H9 (cell line): ENCODE data around the gene ERAP2. TPM values are rescaled to one million over a fixed set of nuclear protein-coding genes. Genes with fewer than 3 reads are reported as not detected.

Experiments
- DNase-seq: peaks from one replicate; pipeline ENCODE4 v3.0.0-alpha.2; 2017
- H2AFZ ChIP-seq: one replicate; pipeline ENCODE4 v1.6.1; 2013; ENCODE audit warnings: mild to moderate bottlenecking, low read length, control low read depth, moderate library complexity
- H2AK5ac ChIP-seq: 2 replicates; pipeline ENCODE4 v1.6.1; 2013; ENCODE audit warnings: low read length, control low read depth, mixed read lengths; ENCODE audit not compliant: insufficient read length
- H2BK120ac ChIP-seq: one replicate; pipeline ENCODE4 v1.6.1; 2013; ENCODE audit warnings: low read depth, mild to moderate bottlenecking, low read length, control low read depth, inconsistent platforms; ENCODE audit not compliant: poor library complexity, severe bottlenecking
- H2BK12ac ChIP-seq: 2 replicates; pipeline ENCODE4 v1.6.1; 2013; ENCODE audit warnings: low read length, control low read depth, mixed read lengths, low read depth; ENCODE audit not compliant: insufficient read length
- H2BK15ac ChIP-seq: 2 replicates; pipeline ENCODE4 v1.6.1; 2013; ENCODE audit warnings: low read depth, low read length, control low read depth
- H2BK20ac ChIP-seq: one replicate; pipeline ENCODE4 v1.6.1; 2013; ENCODE audit warnings: low read depth, mild to moderate bottlenecking, low read length, control low read depth, inconsistent platforms; ENCODE audit not compliant: poor library complexity, severe bottlenecking
- H2BK5ac ChIP-seq: 2 replicates; pipeline ENCODE4 v1.6.1; 2013; ENCODE audit warnings: low read length, control low read depth, mixed read lengths; ENCODE audit not compliant: insufficient read length
- H3K14ac ChIP-seq: 2 replicates; pipeline ENCODE4 v1.6.1; 2013; ENCODE audit warnings: low read length, control low read depth; ENCODE audit not compliant: insufficient read depth
- H3K18ac ChIP-seq: 2 replicates; pipeline ENCODE4 v1.6.1; 2013; ENCODE audit warnings: low read depth, mild to moderate bottlenecking, mixed read lengths, low read length, control low read depth; ENCODE audit not compliant: insufficient read length
- H3K23ac ChIP-seq: 2 replicates; pipeline ENCODE4 v1.6.1; 2013; ENCODE audit warnings: low read length, control low read depth, mixed read lengths, low read depth; ENCODE audit not compliant: insufficient read length
- H3K23me2 ChIP-seq: 2 replicates; pipeline ENCODE4 v1.6.1; 2013; ENCODE audit warnings: low read depth, mild to moderate bottlenecking, mixed read lengths, low read length, control low read depth; ENCODE audit not compliant: insufficient read length, poor library complexity, severe bottlenecking
- H3K27ac ChIP-seq: 2 replicates; pipeline ENCODE4 v1.5.1; 2013; ENCODE audit warnings: low read length, control low read depth, mixed read lengths, low read depth; ENCODE audit not compliant: insufficient read length
- H3K27me3 ChIP-seq: 2 replicates; pipeline ENCODE4 v1.6.1; 2013; ENCODE audit warnings: low read length, control low read depth, inconsistent platforms; ENCODE audit not compliant: insufficient read depth
- H3K4ac ChIP-seq: 2 replicates; pipeline ENCODE4 v1.6.1; 2013; ENCODE audit warnings: low read depth, mild to moderate bottlenecking, control low read depth, inconsistent platforms, low read length, moderate library complexity
- H3K4me1 ChIP-seq: 2 replicates; pipeline ENCODE4 v1.6.1; 2013; ENCODE audit warnings: low read length, control low read depth, inconsistent platforms; ENCODE audit not compliant: insufficient read depth
- H3K4me2 ChIP-seq: 2 replicates; pipeline ENCODE4 v1.6.1; 2013; ENCODE audit warnings: low read length, control low read depth, mixed read lengths; ENCODE audit not compliant: insufficient read length, insufficient read depth
- H3K56ac ChIP-seq: 2 replicates; pipeline ENCODE4 v1.6.1; 2013; ENCODE audit warnings: low read depth, mild to moderate bottlenecking, mixed read lengths, low read length, control low read depth; ENCODE audit not compliant: insufficient read length
- H3K79me1 ChIP-seq: 2 replicates; pipeline ENCODE4 v1.6.1; 2013; ENCODE audit warnings: low read depth, mild to moderate bottlenecking, moderate library complexity, low read length, control low read depth, inconsistent platforms; ENCODE audit not compliant: insufficient read depth, poor library complexity, severe bottlenecking
- H3K79me2 ChIP-seq: 2 replicates; pipeline ENCODE4 v1.6.1; 2013; ENCODE audit warnings: low read length, control low read depth, inconsistent platforms; ENCODE audit not compliant: insufficient read depth
- H3K9ac ChIP-seq: 2 replicates; pipeline ENCODE4 v1.6.1; 2013; ENCODE audit warnings: low read length, control low read depth, mixed read lengths; ENCODE audit not compliant: insufficient read length; ENCODE audit errors: extremely low read depth
- H3K9me3 ChIP-seq: one replicate; pipeline ENCODE4 v1.6.1; 2013; ENCODE audit warnings: low read depth, low read length, inconsistent platforms; ENCODE audit not compliant: control insufficient read depth
- H3T11ph ChIP-seq: one replicate; pipeline ENCODE4 v1.6.1; 2013; ENCODE audit warnings: mild to moderate bottlenecking, low read length, control low read depth, inconsistent platforms
- H4K20me1 ChIP-seq: one replicate; pipeline ENCODE4 v1.6.1; 2013; ENCODE audit not compliant: control insufficient read depth, insufficient read length, insufficient read depth
- H4K5ac ChIP-seq: 2 replicates; pipeline ENCODE4 v1.6.1; 2013; ENCODE audit warnings: low read depth, mild to moderate bottlenecking, mixed read lengths, low read length, control low read depth; ENCODE audit not compliant: insufficient read length
- H4K8ac ChIP-seq: replicated peaks from 2 replicates; pipeline ENCODE4 v1.6.1; 2013; ENCODE audit warnings: low read length, control low read depth, mixed read lengths, low read depth; ENCODE audit not compliant: insufficient read length
- H4K91ac ChIP-seq: 2 replicates; pipeline ENCODE4 v1.6.1; 2013; ENCODE audit warnings: low read depth, mild to moderate bottlenecking, moderate library complexity, mixed read lengths, low read length, control low read depth; ENCODE audit not compliant: insufficient read length
- H3K27ac Mint-ChIP-seq, 3 experiments: 2 replicates in 2 of 3; 3 replicates in 1 of 3; pipeline ENCODE4 v1.8.0; 2020 to 2021; ENCODE audit warnings: mixed read lengths in 3 of 3, mild to moderate bottlenecking in 1 of 3, moderate library complexity in 1 of 3
- H3K27me3 Mint-ChIP-seq: 2 replicates; pipeline ENCODE4 v1.8.0; 2021; ENCODE audit warnings: low read depth, mild to moderate bottlenecking, moderate library complexity, mixed read lengths
- H3K36me3 Mint-ChIP-seq, 3 experiments: 2 replicates in 2 of 3; 3 replicates in 1 of 3; pipeline ENCODE4 v1.8.0; 2020 to 2021; ENCODE audit warnings: low read depth in 3 of 3, mixed read lengths in 3 of 3; ENCODE audit not compliant: insufficient read depth in 1 of 3
- H3K4me1 Mint-ChIP-seq, 2 experiments: 2 replicates each; pipeline ENCODE4 v1.8.0; 2020; ENCODE audit warnings: mixed read lengths in 2 of 2
- H3K4me3 Mint-ChIP-seq, 2 experiments: 2 replicates in 1 of 2; 3 replicates in 1 of 2; pipeline ENCODE4 v1.8.0; 2020 to 2021; ENCODE audit warnings: mild to moderate bottlenecking in 2 of 2, mixed read lengths in 2 of 2, moderate library complexity in 1 of 2
- H3K9me3 Mint-ChIP-seq, 2 experiments: 2 replicates in 1 of 2; 3 replicates in 1 of 2; pipeline ENCODE4 v1.8.0; 2020; ENCODE audit warnings: mild to moderate bottlenecking in 2 of 2, mixed read lengths in 2 of 2, moderate library complexity in 1 of 2
- WGBS: extraction: QIAGEN DNeasy Blood & Tissue Kit; methylation state at CpG from one replicate; pipeline ENCODE4 v1.1.7; 2013; ENCODE audit warnings: missing lambda C conversion rate, low lambda C conversion rate, mixed read lengths; ENCODE audit not compliant: insufficient read length; ENCODE audit errors: extremely low coverage; 5-methylcytosine and 5-hydroxymethylcytosine counted together
- total RNA-seq: library from RNA; stranded (reverse); gene quantifications from 2 replicates; pipeline ENCODE4 v1.2.1, GENCODE V29; 2021
- TF ChIP-seq, protein P1 (sequence below): fragments of 200-600 bp; sonication (generic); conservative IDR thresholded peaks from 3 replicates; pipeline ENCODE4 v1.8.0; 2021; ENCODE audit warnings: antibody characterized with exemption, mild to moderate bottlenecking

ERAP2 gene
- total RNA-seq, 1 experiment from 2014 or later = 0.09 TPM

DNA sequence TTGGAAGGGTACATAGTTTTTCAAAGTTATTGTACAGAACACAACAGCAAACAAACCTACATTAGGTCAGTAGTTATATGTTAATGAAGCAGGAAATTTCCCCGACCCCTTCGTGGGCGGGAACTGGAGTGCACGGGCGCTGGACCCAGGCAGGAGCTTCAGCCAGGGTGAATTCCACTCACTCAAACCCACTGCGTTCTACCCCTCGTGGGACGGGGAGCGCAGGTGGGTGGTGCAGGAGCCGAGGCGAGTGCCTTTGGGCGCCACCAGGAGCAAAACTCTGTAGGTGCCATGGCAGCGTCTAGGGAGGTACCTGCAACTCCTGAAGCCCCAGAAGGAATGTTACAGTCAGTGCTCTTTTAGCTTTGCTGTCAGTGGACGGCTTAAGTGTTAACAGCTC is 39.0 kb upstream of the ERAP2 start:
- H3K4me3 Mint-ChIP-seq = no peak overlapping the region
- no peak overlapping the region for H3K23ac ChIP-seq
- no peaks in the 10 kb centered on the region for H3K27me3 ChIP-seq
- no peaks in the 10 kb centered on the region; a peak in 1 of 5 replicates for H3K9me3 Mint-ChIP-seq
- no peak overlapping the region for H3K56ac ChIP-seq
- H3K4ac ChIP-seq = no peak overlapping the region
- no peak overlapping the region for H3K9ac ChIP-seq
- TF ChIP-seq, protein P1, sequence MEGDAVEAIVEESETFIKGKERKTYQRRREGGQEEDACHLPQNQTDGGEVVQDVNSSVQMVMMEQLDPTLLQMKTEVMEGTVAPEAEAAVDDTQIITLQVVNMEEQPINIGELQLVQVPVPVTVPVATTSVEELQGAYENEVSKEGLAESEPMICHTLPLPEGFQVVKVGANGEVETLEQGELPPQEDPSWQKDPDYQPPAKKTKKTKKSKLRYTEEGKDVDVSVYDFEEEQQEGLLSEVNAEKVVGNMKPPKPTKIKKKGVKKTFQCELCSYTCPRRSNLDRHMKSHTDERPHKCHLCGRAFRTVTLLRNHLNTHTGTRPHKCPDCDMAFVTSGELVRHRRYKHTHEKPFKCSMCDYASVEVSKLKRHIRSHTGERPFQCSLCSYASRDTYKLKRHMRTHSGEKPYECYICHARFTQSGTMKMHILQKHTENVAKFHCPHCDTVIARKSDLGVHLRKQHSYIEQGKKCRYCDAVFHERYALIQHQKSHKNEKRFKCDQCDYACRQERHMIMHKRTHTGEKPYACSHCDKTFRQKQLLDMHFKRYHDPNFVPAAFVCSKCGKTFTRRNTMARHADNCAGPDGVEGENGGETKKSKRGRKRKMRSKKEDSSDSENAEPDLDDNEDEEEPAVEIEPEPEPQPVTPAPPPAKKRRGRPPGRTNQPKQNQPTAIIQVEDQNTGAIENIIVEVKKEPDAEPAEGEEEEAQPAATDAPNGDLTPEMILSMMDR = no peak
- DNase-seq = no peak
- H3K27ac Mint-ChIP-seq = peak overlapping the region in 1 of 3 experiments; percentile 40; a peak in 1 of 7 replicates
- H2BK15ac ChIP-seq = no peak overlapping the region
- H3K23me2 ChIP-seq = no peaks in the 10 kb centered on the region
- WGBS = no CpG with 5 or more reads among the region's 14 CpGs
- H2BK120ac ChIP-seq = no peak overlapping the region
- H3K79me2 ChIP-seq = no peaks in the 10 kb centered on the region
- H2AK5ac ChIP-seq = no peak overlapping the region
- no peaks in the 10 kb centered on the region for H3K9me3 ChIP-seq
- no peak overlapping the region for H2BK5ac ChIP-seq
- peaks cover 0 to 11% of the 10 kb centered on the region in 2 experiments; a peak in 2 of 4 replicates for H3K4me1 Mint-ChIP-seq
- H3K27me3 Mint-ChIP-seq = no peaks in the 10 kb centered on the region
- no peaks in the 10 kb centered on the region for H4K20me1 ChIP-seq
- no peaks in the 10 kb centered on the region for H3K36me3 Mint-ChIP-seq
- no peak overlapping the region for H2AFZ ChIP-seq
- H3K27ac ChIP-seq = no peak overlapping the region
- no peak overlapping the region for H3K4me2 ChIP-seq
- no peak overlapping the region for H4K91ac ChIP-seq
- H4K5ac ChIP-seq = no peak overlapping the region
- H4K8ac ChIP-seq = no peak overlapping the region
- H3T11ph ChIP-seq = no peak overlapping the region
- no peak overlapping the region for H2BK20ac ChIP-seq
- no peak overlapping the region for H2BK12ac ChIP-seq
- H3K79me1 ChIP-seq = no peaks in the 10 kb centered on the region
- no peaks in the 10 kb centered on the region for H3K4me1 ChIP-seq
- no peak overlapping the region for H3K18ac ChIP-seq
- H3K14ac ChIP-seq = no peak overlapping the region
